Bone marrow (tissue), 2 donors: ENCODE data around the gene ANAPC2.

Experiments
- DNase-seq, 2 donors: peaks; one replicate each; lab custom pipeline; 2025; lab: John Stamatoyannopoulos, UW

The ANAPC2 gene

GRCh38 chr9:137191691-137192447 is 3.5 kb upstream of the ANAPC2 start:
- DNase-seq = no peak

GRCh38 chr9:137191245-137191644 is 2.9 kb upstream of the ANAPC2 start:
- DNase-seq = no peak

- DNase-seq = no peak
Measured at GRCh38 chr9:137190315-137190856, 2.0 kb upstream of the ANAPC2 start.

GRCh38 chr9:137189297-137190295 is 1.2 kb upstream of the ANAPC2 start:
- no peak for DNase-seq

- DNase-seq = no peak
Measured at GRCh38 chr9:137188086-137188489, 272 bp downstream of the ANAPC2 start.

GRCh38 chr9:137187386-137187785 is 974 bp downstream of the ANAPC2 start:
- DNase-seq = no peak

- DNase-seq = no peak
Measured at GRCh38 chr9:137186385-137186784, 2.0 kb downstream of the ANAPC2 start.

GRCh38 chr9:137185921-137186320 is 2.4 kb downstream of the ANAPC2 start:
- DNase-seq = no peak

GRCh38 chr9:137184881-137185660 is 3.3 kb downstream of the ANAPC2 start:
- DNase-seq = no peak

- no peak for DNase-seq
Measured at GRCh38 chr9:137183980-137184595, 4.3 kb downstream of the ANAPC2 start.

- DNase-seq = no peak
Measured at GRCh38 chr9:137182836-137183235, 5.5 kb downstream of the ANAPC2 start.

- no peak for DNase-seq
Measured at GRCh38 chr9:137181680-137182079, 6.7 kb downstream of the ANAPC2 start.

GRCh38 chr9:137180491-137180890 is 7.9 kb downstream of the ANAPC2 start:
- no peak for DNase-seq

- no peak for DNase-seq
Measured at GRCh38 chr9:137179761-137180160, 8.6 kb downstream of the ANAPC2 start.

- no peak for DNase-seq
Measured at GRCh38 chr9:137178939-137179630, 9.3 kb downstream of the ANAPC2 start.

- no peak for DNase-seq
Measured at GRCh38 chr9:137178201-137178938, 10.0 kb downstream of the ANAPC2 start.

- DNase-seq = no peak
Measured at GRCh38 chr9:137176302-137177182, 11.8 kb downstream of the ANAPC2 start.

- DNase-seq = no peak
Measured at GRCh38 chr9:137175345-137175961, 12.9 kb downstream of the ANAPC2 start.
